ENCODE results near the gene AP1G1. TPM values are rescaled to one million over a fixed set of nuclear protein-coding genes. Genes with fewer than 3 reads are reported as not detected.

AP1G1 gene
- polyA plus RNA-seq, 3 donors, result 6.7 to 43.8 (median 10.7) TPM

GRCh38 chr16:71707199-71707598 is 101.4 kb downstream of the AP1G1 start:
- Histone ChIP-seq H4K20me1 (ENCODE audit: insufficient read depth, low read length) (no peaks in the 10 kb centered on the region), H3K4me1 (ENCODE audit: control insufficient read depth in 1 of 2, insufficient read depth in 2 of 2, low read length in 2 of 2) (no peaks in the 10 kb centered on the region), H3K79me2 (ENCODE audit: insufficient read depth, low read length) (no peaks in the 10 kb centered on the region), H3K9ac (ENCODE audit: insufficient read depth, low read length, poor library complexity, severe bottlenecking) (no peak overlapping the region), H3K27ac (ENCODE audit: low read depth in 1 of 2, low read length in 2 of 2) (no peak overlapping the region), H2AFZ (ENCODE audit: insufficient read depth, low read depth, low read length, poor library complexity, severe bottlenecking) (no peak overlapping the region), H3K4me3 (replicated peaks in 1 of 3; ENCODE audit: low read depth in 2 of 3, low read length in 3 of 3) (no peak overlapping the region), H3K36me3 (replicated peaks in 1 of 2; ENCODE audit: control insufficient read depth in 1 of 2, insufficient read depth in 2 of 2, low read length in 2 of 2) (no peaks in the 10 kb centered on the region), H3K27me3 (ENCODE audit: control insufficient read depth in 2 of 2, insufficient read depth in 2 of 2, low read length in 2 of 2) (no peaks in the 10 kb centered on the region), H3K9me3 (replicated peaks in 1 of 2; ENCODE audit: control insufficient read depth in 1 of 2, insufficient read depth in 1 of 2, low read length in 2 of 2) (no peaks in the 10 kb centered on the region), H3K4me2 (replicated peaks; ENCODE audit: extremely low read depth, low read length, poor library complexity, severe bottlenecking) (no peak overlapping the region)
- 95% methylated on average over 3 of the region's 7 CpGs for WGBS (ENCODE audit: insufficient coverage)
- TF ChIP-seq CTCF (IDR thresholded peaks at IDR 0.05), result no peak
- Mint-ChIP-seq H3K36me3 (peaks cover 0 to 2% of the 10 kb centered on the region in 2 donors), H3K27ac (peak overlapping the region in 1 of 7 donors; percentile 61), H3K4me1 (no peaks in the 10 kb centered on the region), H3K4me3 (no peak overlapping the region), H3K9me3 (peaks cover 0 to 6% (median 0%) of the 10 kb centered on the region in 7 donors), H3K27me3 (ENCODE audit: low read depth in 3 of 3) (peaks cover 0 to 4% (median 0%) of the 10 kb centered on the region in 3 donors)
- no peak for DNase-seq
- intact Hi-C loops (cut with micrococcal nuclease), result no loop called here

- Mint-ChIP-seq H3K4me3 (no peak overlapping the region), H3K27me3 (ENCODE audit: low read depth in 3 of 3) (peaks cover 0 to 2% (median 0%) of the 10 kb centered on the region in 3 donors), H3K9me3 (peaks cover 0 to 6% (median 0%) of the 10 kb centered on the region in 7 donors), H3K36me3 (peaks cover 0 to 4% of the 10 kb centered on the region in 2 donors), H3K4me1 (no peaks in the 10 kb centered on the region), H3K27ac (no peak overlapping the region)
- WGBS (ENCODE audit: insufficient coverage), result no CpG with 5 or more reads among the region's 2 CpGs
- H3K27ac ChIP-seq (ENCODE audit: low read depth in 1 of 2, low read length in 2 of 2), result no peak overlapping the region
- TF ChIP-seq CTCF (IDR thresholded peaks at IDR 0.05), result no peak
- H3K27me3 ChIP-seq (ENCODE audit: control insufficient read depth in 2 of 2, insufficient read depth in 2 of 2, low read length in 2 of 2), result no peaks in the 10 kb centered on the region
- H3K9me3 ChIP-seq (replicated peaks in 1 of 2; ENCODE audit: control insufficient read depth in 1 of 2, insufficient read depth in 1 of 2, low read length in 2 of 2), result no peaks in the 10 kb centered on the region
- no peaks in the 10 kb centered on the region for H3K36me3 ChIP-seq (replicated peaks in 1 of 2; ENCODE audit: control insufficient read depth in 1 of 2, insufficient read depth in 2 of 2, low read length in 2 of 2)
- no peak overlapping the region for H2AFZ ChIP-seq (ENCODE audit: insufficient read depth, low read depth, low read length, poor library complexity, severe bottlenecking)
- no peak overlapping the region for H3K4me2 ChIP-seq (replicated peaks; ENCODE audit: extremely low read depth, low read length, poor library complexity, severe bottlenecking)
- intact Hi-C loops (cut with micrococcal nuclease), result no loop called here
- DNase-seq, result no peak
- no peaks in the 10 kb centered on the region for H4K20me1 ChIP-seq (ENCODE audit: insufficient read depth, low read length)
- H3K4me1 ChIP-seq (ENCODE audit: control insufficient read depth in 1 of 2, insufficient read depth in 2 of 2, low read length in 2 of 2), result no peaks in the 10 kb centered on the region
- no peak overlapping the region for H3K4me3 ChIP-seq (replicated peaks in 1 of 3; ENCODE audit: low read depth in 2 of 3, low read length in 3 of 3)
- no peak overlapping the region for H3K9ac ChIP-seq (ENCODE audit: insufficient read depth, low read length, poor library complexity, severe bottlenecking)
- no peaks in the 10 kb centered on the region for H3K79me2 ChIP-seq (ENCODE audit: insufficient read depth, low read length)
Observed at GRCh38 chr16:71706046-71706445, 102.6 kb downstream of the AP1G1 start.
